GM15510 (cell line): Measurements from ENCODE around the gene DDIT4.

Experiments used
- POLR2A ChIP-seq: IDR thresholded peaks from 3 replicates; pipeline ENCODE4 v1.6.1; 2011; ENCODE audit warnings: borderline replicate concordance; ENCODE audit not compliant: insufficient read length; ENCODE audit errors: extremely low read depth

DDIT4 gene

GRCh38 chr10:72260239-72260975, 13.3 kb upstream of the DDIT4 start:
- no peak for TF ChIP-seq POLR2A

- TF ChIP-seq POLR2A = peak; percentile 48
These were observed 12.5 kb upstream of the DDIT4 start for GRCh38 chr10:72260976-72261783.

- no peak for TF ChIP-seq POLR2A
These were observed 11.8 kb upstream of the DDIT4 start for GRCh38 chr10:72261784-72262404.

GRCh38 chr10:72263613-72264241, 10.0 kb upstream of the DDIT4 start:
- no peak for TF ChIP-seq POLR2A

GRCh38 chr10:72264536-72264935, 9.2 kb upstream of the DDIT4 start:
- no peak for TF ChIP-seq POLR2A

- TF ChIP-seq POLR2A = no peak
These were observed 8.2 kb upstream of the DDIT4 start for GRCh38 chr10:72265508-72265907.

GRCh38 chr10:72265990-72266865, 7.5 kb upstream of the DDIT4 start:
- TF ChIP-seq POLR2A = no peak

- TF ChIP-seq POLR2A = no peak
These were observed 6.3 kb upstream of the DDIT4 start for GRCh38 chr10:72267381-72267780.

- no peak for TF ChIP-seq POLR2A
These were observed 5.8 kb upstream of the DDIT4 start for GRCh38 chr10:72267819-72268399.

- TF ChIP-seq POLR2A = no peak
These were observed 3.0 kb upstream of the DDIT4 start for GRCh38 chr10:72270607-72271281.

GRCh38 chr10:72272689-72273409, 875 bp upstream of the DDIT4 start:
- TF ChIP-seq POLR2A = peak; percentile 42

GRCh38 chr10:72274213-72274729, 547 bp downstream of the DDIT4 start:
- TF ChIP-seq POLR2A = no peak
